ENCODE data around the gene MORN1. TPM values are rescaled to one million over a fixed set of nuclear protein-coding genes. Genes with fewer than 3 reads are reported as not detected.
"Not testable (repeated sequence)": the region's sequence is repeated elsewhere in the genome, so short reads cannot be mapped to it uniquely, and the experiment has no call there.

MORN1 gene
- total RNA-seq, 1 donor from 2014 or later = 3.1 TPM

GRCh38 chr1:2307064-2307605, 84.2 kb downstream of the MORN1 start:
- no peak for DNase-seq (ENCODE audit: low read depth in 2 of 2)

GRCh38 chr1:2306151-2306978, 85.0 kb downstream of the MORN1 start:
- DNase-seq (ENCODE audit: low read depth in 2 of 2) = no peak

GRCh38 chr1:2304921-2305681, 86.3 kb downstream of the MORN1 start:
- DNase-seq (ENCODE audit: low read depth in 2 of 2) = no peak

GRCh38 chr1:2304282-2304681, 87.1 kb downstream of the MORN1 start:
- DNase-seq (ENCODE audit: low read depth in 2 of 2) = no peak

GRCh38 chr1:2303781-2304180, 87.6 kb downstream of the MORN1 start:
- DNase-seq (ENCODE audit: low read depth in 2 of 2) = no peak

GRCh38 chr1:2303016-2303775, 88.2 kb downstream of the MORN1 start:
- DNase-seq (ENCODE audit: low read depth in 2 of 2) = no peak

GRCh38 chr1:2302292-2302925, 88.9 kb downstream of the MORN1 start:
- no peak for DNase-seq (ENCODE audit: low read depth in 2 of 2)

DNA sequence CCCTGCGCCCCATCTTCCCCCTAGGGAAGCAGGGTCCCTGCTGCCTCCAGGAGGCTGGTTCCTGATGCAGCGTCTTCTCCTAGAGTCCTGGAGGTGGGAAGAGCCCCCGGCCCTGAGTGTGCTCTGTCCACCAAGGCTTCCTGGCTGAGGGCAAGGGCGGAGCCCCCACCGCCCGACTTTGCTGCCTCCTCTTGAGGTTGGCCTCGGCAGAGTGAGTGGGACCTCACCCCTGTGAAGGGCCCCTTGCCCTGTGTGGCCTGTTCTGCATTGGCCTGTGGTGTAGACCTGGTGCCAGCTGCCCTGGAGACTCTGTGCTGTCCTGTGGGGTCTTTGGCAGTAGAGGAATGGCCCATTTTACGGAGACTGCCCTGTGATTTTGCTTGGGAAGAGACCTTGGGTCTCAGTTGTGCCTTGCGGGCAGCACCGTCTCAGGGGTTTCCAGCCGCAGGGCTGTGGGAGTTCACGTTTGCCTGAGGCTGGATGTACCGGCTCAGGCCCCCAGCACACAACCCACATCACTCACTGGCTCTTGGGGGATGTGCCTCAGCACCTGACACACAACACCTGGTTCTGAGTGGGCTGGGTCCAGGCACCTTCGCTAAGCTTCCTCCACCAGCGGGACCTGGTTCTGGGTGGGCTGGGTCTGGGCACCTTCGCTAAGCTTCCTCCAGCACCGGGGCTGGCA, 89.6 kb downstream of the MORN1 start:
- DNase-seq (ENCODE audit: low read depth in 2 of 2) = no peak

DNA sequence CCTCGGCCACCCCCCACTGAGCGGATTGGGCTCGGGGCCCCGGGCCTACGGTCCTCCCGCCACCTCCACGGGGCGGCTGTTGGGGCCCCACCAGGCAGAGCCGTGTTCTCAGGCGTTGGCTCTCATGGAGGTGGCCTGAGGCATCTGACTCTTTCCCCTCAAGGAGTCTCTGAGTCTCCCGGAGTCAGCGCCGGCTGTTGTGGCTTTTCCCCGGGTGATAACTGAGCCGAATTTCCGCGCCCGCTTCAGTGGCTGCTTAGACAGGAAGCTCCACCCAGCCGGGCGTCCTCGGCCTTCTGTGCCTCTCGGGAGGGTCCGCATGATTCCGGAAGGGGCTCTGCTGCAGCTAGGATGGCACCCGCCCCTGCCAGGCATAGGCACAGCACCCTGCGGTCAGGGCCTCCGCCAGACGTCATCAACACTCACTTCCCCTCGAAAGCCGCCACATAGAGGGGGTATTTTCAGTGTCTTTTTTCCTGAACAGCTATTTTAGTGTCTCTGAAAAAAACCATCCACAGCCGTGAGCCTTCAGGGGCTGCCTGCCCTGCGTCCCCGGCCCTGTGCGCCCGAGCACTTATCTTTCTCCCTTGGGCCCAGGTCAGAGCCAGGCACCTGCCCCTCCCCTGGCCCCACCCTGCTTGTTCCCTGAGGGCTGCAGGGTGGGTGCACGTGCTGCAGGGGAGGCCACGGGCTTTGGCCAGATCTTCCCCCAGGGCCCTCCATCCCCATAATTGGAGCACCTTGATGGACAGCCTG, 90.3 kb downstream of the MORN1 start:
- peak in 1 of 2 donors; percentile 69 for DNase-seq (ENCODE audit: low read depth in 2 of 2)

- DNase-seq (ENCODE audit: low read depth in 2 of 2) = peak in 1 of 2 donors; percentile 18
These were observed 91.2 kb downstream of the MORN1 start for GRCh38 chr1:2300004-2300771.

DNA sequence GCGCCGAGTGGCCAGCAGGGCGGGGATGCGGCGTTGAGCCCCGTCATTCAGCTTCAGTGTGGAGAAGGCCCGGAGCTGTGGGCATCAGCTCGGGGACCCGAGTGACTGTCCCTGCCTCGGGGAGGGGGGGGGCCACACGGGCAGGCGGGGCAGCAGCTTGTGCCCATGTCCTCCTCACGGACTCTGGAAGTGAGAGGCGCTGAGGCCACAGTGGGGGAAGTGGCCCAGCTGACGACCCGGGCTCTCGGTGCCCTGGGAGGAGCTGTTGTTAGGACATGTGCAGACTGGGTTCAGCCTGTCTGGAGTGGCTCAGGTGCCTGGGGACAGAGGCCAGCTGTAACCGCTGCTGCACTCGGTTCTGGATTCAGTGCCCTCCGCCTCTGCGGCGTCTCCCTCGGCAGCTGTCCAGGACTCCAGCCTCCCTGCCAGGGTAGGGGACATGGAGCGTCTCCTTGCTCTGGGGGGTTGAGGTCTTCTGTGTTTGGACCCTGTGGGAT, 92.2 kb downstream of the MORN1 start:
- DNase-seq (ENCODE audit: low read depth in 2 of 2) = no peak

DNA sequence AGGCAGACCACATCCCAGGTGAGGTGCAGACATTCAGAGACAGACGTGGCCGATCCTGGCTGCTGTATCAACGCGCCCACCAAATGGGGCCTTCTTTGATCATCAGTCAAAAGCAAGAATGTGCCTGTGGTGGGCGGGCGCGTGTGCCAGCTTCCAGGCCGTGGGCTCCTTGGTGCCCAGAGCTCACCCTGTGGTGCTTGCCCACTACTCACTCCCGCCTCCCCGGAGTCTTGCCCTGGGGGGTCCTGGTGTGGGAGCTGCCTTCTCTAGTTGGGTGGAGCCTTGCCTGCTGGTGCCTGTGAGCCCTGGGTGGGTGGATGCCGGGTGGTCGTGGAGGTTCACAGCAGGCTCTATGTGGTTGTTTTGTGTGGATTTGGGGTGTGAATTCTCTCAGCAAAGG, 92.7 kb downstream of the MORN1 start:
- no peak for DNase-seq (ENCODE audit: low read depth in 2 of 2)

GRCh38 chr1:2297246-2298011, 93.9 kb downstream of the MORN1 start:
- DNase-seq (ENCODE audit: low read depth in 2 of 2) = no peak

DNA sequence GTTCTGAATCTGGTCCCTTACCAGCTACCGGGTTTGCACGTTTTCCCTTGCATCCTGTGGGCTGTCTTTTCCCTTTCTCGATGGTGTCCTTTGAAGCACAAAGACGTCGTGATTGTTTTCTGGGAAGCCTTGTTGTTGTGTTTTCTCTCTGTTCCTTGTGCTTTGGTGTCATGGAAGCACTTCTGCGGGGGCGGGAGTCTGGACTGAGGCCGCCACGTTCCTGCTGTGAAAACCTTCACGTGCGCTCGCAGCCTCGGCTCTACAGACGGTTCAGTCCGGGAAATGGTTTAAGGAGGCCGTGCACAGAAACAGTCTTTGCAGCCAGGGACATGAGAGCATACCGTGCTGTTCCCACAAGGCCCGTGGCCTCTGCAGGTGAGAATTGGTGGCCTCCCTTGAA, 94.7 kb downstream of the MORN1 start:
- no peak for DNase-seq (ENCODE audit: low read depth in 2 of 2)

DNA sequence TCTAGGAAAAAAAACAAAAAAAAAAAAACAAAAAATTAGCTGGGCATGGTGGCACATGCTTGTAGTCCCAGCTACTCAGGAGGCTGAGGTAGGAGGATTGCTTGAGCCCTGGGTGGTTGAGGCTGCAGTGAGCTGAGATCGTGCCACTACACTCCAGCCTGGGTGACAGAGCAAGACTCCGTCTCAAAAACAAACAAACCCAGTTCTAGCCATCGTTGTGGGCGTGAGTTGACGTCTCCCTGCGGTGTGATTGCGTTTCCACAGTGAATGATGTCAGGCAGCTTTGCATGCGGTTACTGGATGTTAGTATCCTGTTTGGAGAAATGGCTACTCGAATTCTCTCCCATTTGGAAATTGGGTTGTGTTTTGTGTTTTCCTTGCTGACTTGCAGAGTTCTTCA, 95.1 kb downstream of the MORN1 start:
- not testable (repeated sequence) for DNase-seq (ENCODE audit: low read depth in 2 of 2)

- DNase-seq (ENCODE audit: low read depth in 2 of 2) = peak in 1 of 2 donors; percentile 27
These were observed 95.8 kb downstream of the MORN1 start for GRCh38 chr1:2295526-2295925.

DNA sequence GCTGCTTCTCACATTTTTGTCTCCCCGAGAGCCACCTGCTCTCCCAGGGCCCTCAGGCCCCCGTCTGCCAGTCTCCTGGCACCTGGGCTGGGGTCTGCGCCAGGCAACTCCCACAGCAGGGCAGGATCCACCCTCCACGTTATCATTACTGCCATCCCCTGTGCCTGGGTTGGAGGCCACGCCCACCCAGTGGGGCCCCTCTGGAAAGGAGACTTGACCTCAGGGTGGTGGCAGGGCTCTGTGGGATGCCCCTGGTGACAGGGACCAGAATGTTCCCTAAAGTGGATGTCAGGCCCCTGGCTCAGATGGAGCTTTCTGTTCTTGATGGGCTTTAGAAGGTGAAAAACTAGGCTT, 96.7 kb downstream of the MORN1 start:
- no peak for DNase-seq (ENCODE audit: low read depth in 2 of 2)

DNA sequence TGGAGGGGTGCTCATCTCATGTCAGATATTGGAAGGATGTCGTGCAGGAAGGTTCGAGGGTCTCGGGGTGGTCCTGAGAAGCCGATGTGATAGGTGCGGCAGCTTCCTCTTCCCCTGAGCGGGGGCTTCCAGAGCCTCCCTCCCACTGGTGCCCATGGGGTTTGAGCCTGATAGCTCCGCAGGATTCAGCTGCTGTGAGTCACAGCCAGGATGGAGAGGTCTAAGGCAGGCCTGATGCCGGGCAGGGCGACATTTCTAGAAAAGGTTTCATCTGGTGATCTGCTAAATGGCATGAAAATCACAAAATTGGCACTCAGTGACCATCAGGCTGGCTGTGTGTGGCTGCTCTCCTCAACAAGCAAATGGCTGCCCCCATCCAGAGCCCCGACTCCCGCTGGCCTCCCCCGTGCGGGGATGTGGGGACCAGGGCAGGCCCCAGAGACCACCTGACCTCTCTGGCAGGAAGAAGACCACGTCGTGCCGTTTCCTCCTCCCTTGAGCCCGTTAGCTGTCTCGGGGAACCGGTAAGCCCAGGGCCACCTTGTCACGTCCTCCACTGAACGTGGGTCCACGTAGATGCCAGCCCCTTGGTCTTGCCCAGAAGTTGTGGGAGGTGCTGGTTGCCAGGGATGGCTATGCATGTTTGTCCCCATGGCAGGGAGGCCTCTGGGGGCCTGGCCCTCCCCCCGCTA, 97.2 kb downstream of the MORN1 start:
- DNase-seq (ENCODE audit: low read depth in 2 of 2) = no peak
